Neuron (in vitro differentiated cells): ENCODE results near the gene GPS1.

Experiments
- H2AFZ ChIP-seq: one replicate; pipeline ENCODE4 v1.6.1; 2013; ENCODE audit warnings: low read depth, mild to moderate bottlenecking, inconsistent platforms, low read length, moderate library complexity
- H3K27me3 ChIP-seq: one replicate; pipeline ENCODE4 v1.6.1; 2013; ENCODE audit warnings: low read length; ENCODE audit not compliant: insufficient read depth
- H3K36me3 ChIP-seq: one replicate; pipeline ENCODE4 v1.6.1; 2013; ENCODE audit warnings: low read length; ENCODE audit not compliant: insufficient read depth
- H3K4me1 ChIP-seq: one replicate; pipeline ENCODE4 v1.6.1; 2013; ENCODE audit warnings: low read length; ENCODE audit not compliant: insufficient read depth
- H3K4me3 ChIP-seq: 2 replicates; pipeline ENCODE4 v1.5.1; 2013; ENCODE audit warnings: mild to moderate bottlenecking, low read length, moderate library complexity
- H3K9me3 ChIP-seq: one replicate; pipeline ENCODE4 v1.6.1; 2013; ENCODE audit warnings: low read length

GPS1 gene

GRCh38 chr17:82063424-82064415 is 12.0 kb downstream of the GPS1 start:
- Histone ChIP-seq H3K27me3 (no peaks in the 10 kb centered on the region), H3K36me3 (peaks cover 47% of the 10 kb centered on the region), H3K9me3 (no peaks in the 10 kb centered on the region), H3K4me3 (peak overlapping the region; percentile 80), H3K4me1 (peaks cover 10% of the 10 kb centered on the region), H2AFZ (no peak overlapping the region)

- H3K36me3 ChIP-seq: peaks cover 40% of the 10 kb centered on the region
- H3K4me3 ChIP-seq: peak overlapping the region; percentile 80
- H3K9me3 ChIP-seq: no peaks in the 10 kb centered on the region
- no peak overlapping the region for H2AFZ ChIP-seq
- H3K4me1 ChIP-seq: peaks cover 10% of the 10 kb centered on the region
- H3K27me3 ChIP-seq: no peaks in the 10 kb centered on the region
Observed at GRCh38 chr17:82064433-82065192, 12.9 kb downstream of the GPS1 start.

- Histone ChIP-seq H3K27me3 (no peaks in the 10 kb centered on the region), H3K9me3 (no peaks in the 10 kb centered on the region), H3K4me1 (peaks cover 10% of the 10 kb centered on the region), H3K36me3 (peaks cover 34% of the 10 kb centered on the region), H2AFZ (no peak overlapping the region), H3K4me3 (peak overlapping the region; percentile 80)
Observed at GRCh38 chr17:82065193-82065637, 13.5 kb downstream of the GPS1 start.

- peaks cover 28% of the 10 kb centered on the region for H3K36me3 ChIP-seq
- peak within 1 kb of the TSS; percentile 100 for H2AFZ ChIP-seq
- peaks cover 10% of the 10 kb centered on the region for H3K4me1 ChIP-seq
- H3K9me3 ChIP-seq: no peaks in the 10 kb centered on the region
- peak within 1 kb of the TSS; percentile 80 for H3K4me3 ChIP-seq
- no peaks in the 10 kb centered on the region for H3K27me3 ChIP-seq
Observed at GRCh38 chr17:82065638-82066303, 14.1 kb downstream of the GPS1 start, which contains the start of gene DUS1L. Gene DUS1L, minus strand, starts transcription at chr17:82065804. Its CDS starts 745 bp downstream, at chr17:82065059.

- no peak overlapping the region for H2AFZ ChIP-seq
- H3K36me3 ChIP-seq: no peaks in the 10 kb centered on the region
- no peak overlapping the region for H3K4me3 ChIP-seq
- H3K9me3 ChIP-seq: no peaks in the 10 kb centered on the region
- H3K27me3 ChIP-seq: no peaks in the 10 kb centered on the region
- peaks cover 4% of the 10 kb centered on the region for H3K4me1 ChIP-seq
Observed at GRCh38 chr17:82070611-82071010, 18.9 kb downstream of the GPS1 start.

GRCh38 chr17:82072827-82073226 is 21.1 kb downstream of the GPS1 start:
- Histone ChIP-seq H3K9me3 (no peaks in the 10 kb centered on the region), H3K4me3 (no peak overlapping the region), H3K27me3 (no peaks in the 10 kb centered on the region), H3K36me3 (peaks cover 4% of the 10 kb centered on the region), H3K4me1 (no peaks in the 10 kb centered on the region), H2AFZ (no peak overlapping the region)

GRCh38 chr17:82073446-82073845 is 21.7 kb downstream of the GPS1 start:
- Histone ChIP-seq H3K4me1 (no peaks in the 10 kb centered on the region), H2AFZ (no peak overlapping the region), H3K9me3 (no peaks in the 10 kb centered on the region), H3K4me3 (no peak overlapping the region), H3K27me3 (no peaks in the 10 kb centered on the region), H3K36me3 (peaks cover 9% of the 10 kb centered on the region)

- Histone ChIP-seq H2AFZ (no peak overlapping the region), H3K9me3 (no peaks in the 10 kb centered on the region), H3K4me3 (no peak overlapping the region), H3K27me3 (no peaks in the 10 kb centered on the region), H3K4me1 (no peaks in the 10 kb centered on the region), H3K36me3 (peaks cover 34% of the 10 kb centered on the region)
Observed at GRCh38 chr17:82076018-82076784, 24.5 kb downstream of the GPS1 start.

GRCh38 chr17:82076785-82077591 is 25.3 kb downstream of the GPS1 start:
- Histone ChIP-seq H3K27me3 (no peaks in the 10 kb centered on the region), H3K9me3 (no peaks in the 10 kb centered on the region), H3K4me3 (no peak overlapping the region), H2AFZ (no peak overlapping the region), H3K36me3 (peaks cover 40% of the 10 kb centered on the region), H3K4me1 (no peaks in the 10 kb centered on the region)

- Histone ChIP-seq H3K36me3 (peaks cover 48% of the 10 kb centered on the region), H2AFZ (no peak overlapping the region), H3K4me3 (no peak overlapping the region)
Observed at GRCh38 chr17:82077617-82078358, 26.1 kb downstream of the GPS1 start.

GRCh38 chr17:82078433-82078832 is 26.7 kb downstream of the GPS1 start:
- H3K4me1 ChIP-seq: no peaks in the 10 kb centered on the region
- no peaks in the 10 kb centered on the region for H3K9me3 ChIP-seq
- peaks cover 55% of the 10 kb centered on the region for H3K36me3 ChIP-seq
- no peak overlapping the region for H3K4me3 ChIP-seq
- H3K27me3 ChIP-seq: no peaks in the 10 kb centered on the region
- H2AFZ ChIP-seq: no peak overlapping the region

More at GRCh38 chr17:82077617-82078358, 26.1 kb downstream of the GPS1 start:
- no peaks in the 10 kb centered on the region for H3K27me3 ChIP-seq
- no peaks in the 10 kb centered on the region for H3K4me1 ChIP-seq
- H3K9me3 ChIP-seq: no peaks in the 10 kb centered on the region
